ENCODE measurements around the gene ZDHHC20. TPM values are rescaled to one million over a fixed set of nuclear protein-coding genes. Genes with fewer than 3 reads are reported as not detected.
A peak's percentile ranks its signal among the peaks of the same experiment; 100 is the strongest.

The ZDHHC20 gene
- polyA plus RNA-seq, 4 donors, result 17.8 to 68.8 (median 23.1) TPM

GRCh38 chr13:21476893-21477472, 17.9 kb upstream of the ZDHHC20 start:
- peak overlapping the region in 2 of 3 donors; percentile 36 to 45 for H3K4me3 ChIP-seq (ENCODE audit: low read depth in 1 of 3, low read length in 3 of 3)
- FAIRE-seq, result no peak
- 1 to 6% (median 1%) methylated on average over 18 of the region's 18 CpGs for WGBS, 3 donors

DNA sequence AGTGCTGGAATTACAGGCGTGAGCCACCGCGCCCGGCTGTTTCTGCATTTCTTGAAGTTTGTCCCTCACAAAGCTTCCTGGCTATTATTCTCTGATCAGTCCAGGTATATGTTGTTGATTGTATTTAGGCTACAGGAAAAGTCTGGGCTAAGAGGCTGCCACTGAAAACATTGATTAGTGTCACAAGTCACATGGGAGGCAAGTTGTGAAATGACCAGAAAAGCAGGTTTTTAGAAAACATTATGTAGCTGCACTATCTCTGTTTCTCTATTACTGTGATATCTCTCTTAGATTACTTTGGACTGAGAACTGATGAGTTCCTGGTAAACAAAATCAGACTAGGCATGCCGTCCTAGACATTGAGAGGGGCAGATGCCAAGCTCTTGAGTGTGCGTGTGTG, 16.0 kb upstream of the ZDHHC20 start:
- FAIRE-seq (no peak), DNase-seq (peak in 1 of 2 donors; percentile 11)
- Histone ChIP-seq H3K27me3 (ENCODE audit: control insufficient read depth in 3 of 3, insufficient read depth in 3 of 3, low read length in 3 of 3) (no peaks in the 10 kb centered on the region), H3K27ac (ENCODE audit: low read depth in 1 of 3, low read length in 2 of 3) (no peak overlapping the region), H3K36me3 (ENCODE audit: control insufficient read depth in 3 of 3, insufficient read depth in 2 of 3, low read depth in 1 of 3, low read length in 3 of 3) (no peaks in the 10 kb centered on the region), H3K4me3 (ENCODE audit: low read depth in 1 of 3, low read length in 3 of 3) (no peak overlapping the region), H3K9me3 (ENCODE audit: control insufficient read depth in 2 of 2, insufficient read depth in 1 of 2, low read depth in 1 of 2, low read length in 1 of 2) (no peaks in the 10 kb centered on the region), H3K4me1 (ENCODE audit: control insufficient read depth in 3 of 3, insufficient read depth in 2 of 3, low read depth in 1 of 3, low read length in 2 of 3) (no peaks in the 10 kb centered on the region)
- 56 to 67% (median 63%) methylated on average over 6 of the region's 6 CpGs for WGBS, 3 donors

More at GRCh38 chr13:21476893-21477472, 17.9 kb upstream of the ZDHHC20 start:
- Histone ChIP-seq H3K4me1 (ENCODE audit: control insufficient read depth in 3 of 3, insufficient read depth in 2 of 3, low read depth in 1 of 3, low read length in 2 of 3) (no peaks in the 10 kb centered on the region), H3K27me3 (ENCODE audit: control insufficient read depth in 3 of 3, insufficient read depth in 3 of 3, low read length in 3 of 3) (no peaks in the 10 kb centered on the region), H3K9me3 (ENCODE audit: control insufficient read depth in 2 of 2, insufficient read depth in 1 of 2, low read depth in 1 of 2, low read length in 1 of 2) (no peaks in the 10 kb centered on the region), H3K36me3 (ENCODE audit: control insufficient read depth in 3 of 3, insufficient read depth in 2 of 3, low read depth in 1 of 3, low read length in 3 of 3) (no peaks in the 10 kb centered on the region), H3K27ac (ENCODE audit: low read depth in 1 of 3, low read length in 2 of 3) (peak overlapping the region in 1 of 3 donors; percentile 23)
- DNase-seq, result peak; percentile 80 to 89

- Histone ChIP-seq H3K27me3 (ENCODE audit: control insufficient read depth in 3 of 3, insufficient read depth in 3 of 3, low read length in 3 of 3) (no peaks in the 10 kb centered on the region), H3K4me3 (ENCODE audit: low read depth in 1 of 3, low read length in 3 of 3) (no peak overlapping the region), H3K27ac (ENCODE audit: low read depth in 1 of 3, low read length in 2 of 3) (no peak overlapping the region), H3K4me1 (ENCODE audit: control insufficient read depth in 3 of 3, insufficient read depth in 2 of 3, low read depth in 1 of 3, low read length in 2 of 3) (no peaks in the 10 kb centered on the region), H3K9me3 (ENCODE audit: control insufficient read depth in 2 of 2, insufficient read depth in 1 of 2, low read depth in 1 of 2, low read length in 1 of 2) (no peaks in the 10 kb centered on the region), H3K36me3 (ENCODE audit: control insufficient read depth in 3 of 3, insufficient read depth in 2 of 3, low read depth in 1 of 3, low read length in 3 of 3) (no peaks in the 10 kb centered on the region)
- FAIRE-seq (no peak), DNase-seq (no peak)
Observed at GRCh38 chr13:21470785-21471184, 11.7 kb upstream of the ZDHHC20 start.

- no peak for FAIRE-seq
- H3K36me3 ChIP-seq (ENCODE audit: control insufficient read depth in 3 of 3, insufficient read depth in 2 of 3, low read depth in 1 of 3, low read length in 3 of 3), result no peaks in the 10 kb centered on the region
- peaks cover 0 to 5% (median 0%) of the 10 kb centered on the region in 3 donors for H3K4me1 ChIP-seq (ENCODE audit: control insufficient read depth in 3 of 3, insufficient read depth in 2 of 3, low read depth in 1 of 3, low read length in 2 of 3)
- H3K27ac ChIP-seq (ENCODE audit: low read depth in 1 of 3, low read length in 2 of 3), result no peak overlapping the region
- no peak overlapping the region for H3K4me3 ChIP-seq (ENCODE audit: low read depth in 1 of 3, low read length in 3 of 3)
- DNase-seq, result no peak
- 56 to 63% (median 60%) methylated on average over 7 of the region's 7 CpGs for WGBS, 3 donors
- no peaks in the 10 kb centered on the region for H3K27me3 ChIP-seq (ENCODE audit: control insufficient read depth in 3 of 3, insufficient read depth in 3 of 3, low read length in 3 of 3)
- no peaks in the 10 kb centered on the region for H3K9me3 ChIP-seq (ENCODE audit: control insufficient read depth in 2 of 2, insufficient read depth in 1 of 2, low read depth in 1 of 2, low read length in 1 of 2)
Observed at GRCh38 chr13:21466527-21466926, 7.4 kb upstream of the ZDHHC20 start.

GRCh38 chr13:21465710-21466160, 6.6 kb upstream of the ZDHHC20 start:
- Histone ChIP-seq H3K4me1 (ENCODE audit: control insufficient read depth in 3 of 3, insufficient read depth in 2 of 3, low read depth in 1 of 3, low read length in 2 of 3) (peaks cover 0 to 5% (median 0%) of the 10 kb centered on the region in 3 donors), H3K4me3 (ENCODE audit: low read depth in 1 of 3, low read length in 3 of 3) (no peak overlapping the region), H3K36me3 (ENCODE audit: control insufficient read depth in 3 of 3, insufficient read depth in 2 of 3, low read depth in 1 of 3, low read length in 3 of 3) (no peaks in the 10 kb centered on the region), H3K9me3 (ENCODE audit: control insufficient read depth in 2 of 2, insufficient read depth in 1 of 2, low read depth in 1 of 2, low read length in 1 of 2) (no peaks in the 10 kb centered on the region), H3K27ac (ENCODE audit: low read depth in 1 of 3, low read length in 2 of 3) (peak overlapping the region in 1 of 3 donors; percentile 47), H3K27me3 (ENCODE audit: control insufficient read depth in 3 of 3, insufficient read depth in 3 of 3, low read length in 3 of 3) (no peaks in the 10 kb centered on the region)
- FAIRE-seq (no peak), DNase-seq (peak in 1 of 2 donors; percentile 62)
- 23 to 48% (median 43%) methylated on average over 9 of the region's 9 CpGs for WGBS, 3 donors

DNA sequence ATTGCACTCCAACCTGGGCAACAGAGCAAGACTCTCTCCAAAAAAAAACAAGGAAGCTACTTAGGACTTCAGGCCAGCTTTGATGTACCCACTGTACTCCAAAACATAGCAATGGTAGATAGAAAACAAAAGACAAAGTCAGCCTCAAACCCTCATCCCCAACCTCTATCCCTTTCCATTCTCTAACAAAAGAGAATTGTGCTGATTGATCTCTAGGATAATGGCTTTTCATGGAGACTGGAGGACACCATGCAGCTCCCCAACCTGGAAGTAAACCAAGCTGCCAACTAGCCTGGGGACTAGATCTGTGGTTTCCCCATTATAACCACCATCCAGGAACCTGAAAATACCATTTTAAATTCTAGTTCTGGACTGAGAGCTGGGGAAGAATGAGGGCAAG, 4.3 kb upstream of the ZDHHC20 start:
- no peak overlapping the region for H3K27ac ChIP-seq (ENCODE audit: low read depth in 1 of 3, low read length in 2 of 3)
- no peaks in the 10 kb centered on the region for H3K9me3 ChIP-seq (ENCODE audit: control insufficient read depth in 2 of 2, insufficient read depth in 1 of 2, low read depth in 1 of 2, low read length in 1 of 2)
- no peak overlapping the region for H3K4me3 ChIP-seq (ENCODE audit: low read depth in 1 of 3, low read length in 3 of 3)
- no peak for DNase-seq
- no peaks in the 10 kb centered on the region for H3K27me3 ChIP-seq (ENCODE audit: control insufficient read depth in 3 of 3, insufficient read depth in 3 of 3, low read length in 3 of 3)
- H3K36me3 ChIP-seq (ENCODE audit: control insufficient read depth in 3 of 3, insufficient read depth in 2 of 3, low read depth in 1 of 3, low read length in 3 of 3), result no peaks in the 10 kb centered on the region
- FAIRE-seq, result no peak
- H3K4me1 ChIP-seq (ENCODE audit: control insufficient read depth in 3 of 3, insufficient read depth in 2 of 3, low read depth in 1 of 3, low read length in 2 of 3), result peaks cover 0 to 5% (median 0%) of the 10 kb centered on the region in 3 donors

DNA sequence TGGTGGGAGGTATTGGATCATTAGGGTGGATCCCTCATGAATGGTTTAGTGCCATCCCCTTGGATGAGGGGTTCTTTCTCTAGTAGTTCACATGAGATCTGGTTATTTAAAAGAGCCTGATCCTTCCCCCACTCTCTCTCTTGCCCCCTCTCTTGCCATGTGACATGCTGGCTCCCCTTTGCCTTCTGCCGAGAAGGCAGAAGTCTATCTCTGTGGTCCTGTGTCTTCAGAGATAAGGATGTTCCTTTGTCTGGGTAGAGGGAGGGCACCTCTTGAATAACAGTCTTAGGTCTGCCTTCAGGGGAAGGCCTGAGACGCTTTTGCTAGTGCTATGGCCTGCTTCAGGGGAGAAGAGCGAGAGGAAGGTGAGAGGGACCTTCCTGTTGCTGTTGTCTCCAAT, 2.0 kb upstream of the ZDHHC20 start:
- peaks cover 0 to 5% (median 3%) of the 10 kb centered on the region in 3 donors for H3K4me1 ChIP-seq (ENCODE audit: control insufficient read depth in 3 of 3, insufficient read depth in 2 of 3, low read depth in 1 of 3, low read length in 2 of 3)
- no peaks in the 10 kb centered on the region for H3K9me3 ChIP-seq (ENCODE audit: control insufficient read depth in 2 of 2, insufficient read depth in 1 of 2, low read depth in 1 of 2, low read length in 1 of 2)
- DNase-seq, result no peak
- FAIRE-seq, result no peak
- no peaks in the 10 kb centered on the region for H3K36me3 ChIP-seq (ENCODE audit: control insufficient read depth in 3 of 3, insufficient read depth in 2 of 3, low read depth in 1 of 3, low read length in 3 of 3)
- 74 to 81% (median 80%) methylated on average over 3 of the region's 3 CpGs for WGBS, 3 donors
- H3K4me3 ChIP-seq (ENCODE audit: low read depth in 1 of 3, low read length in 3 of 3), result no peak overlapping the region
- no peak overlapping the region for H3K27ac ChIP-seq (ENCODE audit: low read depth in 1 of 3, low read length in 2 of 3)
- no peaks in the 10 kb centered on the region for H3K27me3 ChIP-seq (ENCODE audit: control insufficient read depth in 3 of 3, insufficient read depth in 3 of 3, low read length in 3 of 3)

DNA sequence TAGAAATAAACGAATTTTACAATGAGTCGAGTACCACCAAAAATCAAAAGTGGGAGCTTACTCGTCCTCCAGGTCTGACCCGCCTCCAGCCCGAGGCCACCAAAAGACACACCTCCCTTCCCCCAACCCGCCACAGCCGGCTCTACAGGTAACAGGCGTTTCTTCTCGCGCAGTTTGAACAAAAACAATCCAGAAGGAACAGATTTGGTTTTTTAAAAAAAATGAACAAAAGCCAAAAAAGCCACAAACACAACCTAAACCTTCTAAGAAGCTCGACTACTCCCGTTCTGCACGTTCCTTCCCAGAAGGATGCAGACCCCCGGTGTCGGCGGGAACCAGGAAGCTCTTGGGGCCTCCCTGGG, 671 bp downstream of the ZDHHC20 start:
- peaks cover 0 to 2% (median 0%) of the 10 kb centered on the region in 3 donors for H3K36me3 ChIP-seq (ENCODE audit: control insufficient read depth in 3 of 3, insufficient read depth in 2 of 3, low read depth in 1 of 3, low read length in 3 of 3)
- peaks cover 0 to 3% of the 10 kb centered on the region in 2 donors for H3K9me3 ChIP-seq (ENCODE audit: control insufficient read depth in 2 of 2, insufficient read depth in 1 of 2, low read depth in 1 of 2, low read length in 1 of 2)
- H3K27me3 ChIP-seq (ENCODE audit: control insufficient read depth in 3 of 3, insufficient read depth in 3 of 3, low read length in 3 of 3), result no peaks in the 10 kb centered on the region
- WGBS, 3 donors, result 0 to 1% (median 0%) methylated on average over 16 of the region's 16 CpGs
- H3K4me3 ChIP-seq (ENCODE audit: low read depth in 1 of 3, low read length in 3 of 3), result peak overlapping the region; percentile 84 to 99 (median 89)
- no peak for FAIRE-seq
- peaks cover 0 to 3% (median 0%) of the 10 kb centered on the region in 3 donors for H3K4me1 ChIP-seq (ENCODE audit: control insufficient read depth in 3 of 3, insufficient read depth in 2 of 3, low read depth in 1 of 3, low read length in 2 of 3)
- H3K27ac ChIP-seq (ENCODE audit: low read depth in 1 of 3, low read length in 2 of 3), result peak overlapping the region; percentile 87 to 100 (median 93)
- DNase-seq, result peak; percentile 62 to 70

All from small intestine (tissue), 7 donors.